Measurements from ENCODE around the gene ADAMTS4. TPM values are rescaled to one million over a fixed set of nuclear protein-coding genes. Genes with fewer than 3 reads are reported as not detected.

ADAMTS4 gene
- total and polyA plus RNA-seq, 9 of the 15 experiments (the other 6 are each of a cell fraction or from before 2014, with no cell fraction given): 0.07 to 3.7 (median 0.41) TPM

- TF ChIP-seq ZNF740 (CRISPR knock-in tag; IDR thresholded peaks at IDR 0.05): 0 out of 2 replicates have a peak, but pooled peaks have one; percentile 10
- no peak for TF ChIP-seq ZNF740 (tag; IDR thresholded peaks at IDR 0.05)
- TF ChIP-seq STAT5B (CRISPR knock-in tag; IDR thresholded peaks at IDR 0.05): no peak
- 0 out of 2 replicates have a peak, but pooled peaks have one; percentile 10 for TF ChIP-seq ETV5 (CRISPR knock-in tag; IDR thresholded peaks at IDR 0.05; ENCODE audit: low read depth)
- TF ChIP-seq ZBTB34 (CRISPR knock-in tag; IDR thresholded peaks at IDR 0.05): no peak
- TF ChIP-seq JUN (IDR thresholded peaks at IDR 0.05; ENCODE audit: borderline replicate concordance, low read depth, low read length): no peak
- peak; percentile 24; the same call in 1 of the 2 replicates for TF ChIP-seq JUN (CRISPR knock-in tag; IDR thresholded peaks at IDR 0.05; ENCODE audit: borderline replicate concordance)
- TF ChIP-seq CBFA2T3 (IDR thresholded peaks at IDR 0.05): no peak
- TF ChIP-seq RBBP5 (IDR thresholded peaks at IDR 0.05; ENCODE audit: borderline replicate concordance, insufficient read depth, low read length, poor library complexity, severe bottlenecking): peak; percentile 24
- no peak for TF ChIP-seq SRSF3 (IDR thresholded peaks at IDR 0.05; ENCODE audit: insufficient read depth, low read length)
- TF ChIP-seq DMBX1 (CRISPR knock-in tag; IDR thresholded peaks at IDR 0.05; ENCODE audit: borderline replicate concordance): 0 out of 2 replicates have a peak, but pooled peaks have one; percentile 11
- peak in 1 of 2 experiments; percentile 18; a peak in 2 of 4 replicates for TF ChIP-seq TEAD1 (CRISPR knock-in tag; IDR thresholded peaks at IDR 0.05)
- no peak for TF ChIP-seq SRF (CRISPR knock-in tag; IDR thresholded peaks at IDR 0.05)
- no peak for TF ChIP-seq SREBF2 (CRISPR knock-in tag; IDR thresholded peaks at IDR 0.05)
- no peak for TF ChIP-seq ZNF766 (CRISPR knock-in tag; conservative IDR thresholded peaks at IDR 0.05)
- TF ChIP-seq ZNF395 (CRISPR knock-in tag; IDR thresholded peaks at IDR 0.05): 0 out of 2 replicates have a peak, but pooled peaks have one; percentile 4
- no peak for TF ChIP-seq BCOR (IDR thresholded peaks at IDR 0.05)
- TF ChIP-seq ATF6 (CRISPR knock-in tag; IDR thresholded peaks at IDR 0.05): peak; percentile 78; the same call in 1 of the 2 replicates
- no peak for TF ChIP-seq HEY1 (CRISPR knock-in tag; IDR thresholded peaks at IDR 0.05; ENCODE audit: borderline replicate concordance)
- no peak for TF ChIP-seq ZBTB17 (CRISPR knock-in tag; IDR thresholded peaks at IDR 0.05)
- no peak for TF ChIP-seq ASH1L (IDR thresholded peaks at IDR 0.05; ENCODE audit: borderline replicate concordance, low read depth, partially characterized antibody)
Observed at GRCh38 chr1:161166669-161167548, 31.9 kb downstream of the ADAMTS4 start (continued).
